Epidermal melanocyte (primary cell): Measurements from ENCODE around the gene CDKN2B-AS1.
"Not testable (repeated sequence)": the region's sequence is repeated elsewhere in the genome, so short reads cannot be mapped to it uniquely, and the experiment has no call there.

Experiments
- DNase-seq: peaks from one replicate; pipeline ENCODE4 v3.0.0; 2011; ENCODE audit warnings: low spot score; ENCODE audit not compliant: insufficient read length

The CDKN2B-AS1 gene

GRCh38 chr9:21994556-21995005 lies at the start of gene CDKN2B-AS1:
Gene CDKN2B-AS1, plus strand, starts transcription at chr9:21994791.
- peak; percentile 24 for DNase-seq

DNA sequence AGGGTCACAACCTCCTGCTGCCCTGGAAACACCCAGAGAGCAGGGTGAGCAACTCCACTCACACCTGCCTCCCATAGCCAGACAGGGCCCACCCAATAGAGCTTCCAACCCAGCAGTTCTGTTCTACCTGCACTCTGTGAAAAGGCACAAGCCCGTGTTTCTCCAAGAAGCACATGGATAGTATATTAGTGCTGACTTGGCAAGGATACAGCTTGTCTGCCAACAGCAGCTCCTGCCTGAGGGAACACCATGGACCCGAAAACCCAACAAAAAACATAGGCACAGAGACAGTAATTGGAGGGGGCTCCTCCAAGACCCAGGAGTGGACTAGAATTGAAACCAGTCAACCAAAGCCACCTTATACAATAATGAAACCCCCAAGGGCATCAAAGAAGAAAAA lies 49.0 kb upstream of the CDKN2B-AS1 start:
- no peak for DNase-seq

DNA sequence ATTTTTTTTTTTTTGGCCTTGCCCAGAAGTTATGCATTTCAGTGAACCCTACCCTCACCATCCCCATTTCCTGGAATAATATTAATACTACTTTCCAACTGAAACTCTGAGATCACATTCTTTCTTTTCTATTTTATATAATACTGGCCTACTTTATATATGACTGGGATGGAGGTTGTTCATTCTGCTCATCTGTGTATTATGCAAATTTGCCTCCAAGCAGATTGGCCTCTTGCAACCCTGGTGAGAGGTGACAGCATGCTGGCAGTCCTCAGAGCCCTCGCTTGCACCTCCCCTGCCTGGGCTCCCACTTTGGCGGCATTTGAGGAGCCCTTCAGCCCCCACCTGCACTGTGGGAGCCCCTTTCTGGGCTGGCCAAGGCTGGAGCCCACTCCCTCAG lies 35.8 kb upstream of the CDKN2B-AS1 start:
- DNase-seq, result no peak

DNA sequence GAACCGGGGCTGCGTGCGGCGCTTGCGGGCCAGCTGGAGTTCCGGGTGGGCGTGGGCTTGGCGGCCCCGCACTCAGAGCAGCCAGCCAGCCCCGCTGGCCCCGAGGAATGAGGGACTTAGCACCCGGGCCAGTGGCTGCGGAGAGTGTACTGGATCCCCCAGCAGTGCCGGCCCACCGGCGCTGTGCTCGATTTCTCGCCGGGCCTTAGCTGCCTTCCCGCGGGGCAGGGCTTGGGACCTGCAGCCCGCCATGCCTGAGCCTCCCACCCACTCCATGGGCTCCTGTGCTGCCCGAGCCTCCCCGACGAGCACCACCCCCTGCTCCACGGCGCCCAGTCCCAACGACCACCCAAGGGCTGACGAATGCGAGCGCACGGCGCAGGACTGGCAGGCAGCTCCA lies 35.3 kb upstream of the CDKN2B-AS1 start:
- not testable (repeated sequence) for DNase-seq

- no peak for DNase-seq
These were observed 33.0 kb upstream of the CDKN2B-AS1 start for GRCh38 chr9:21961569-21961968.

GRCh38 chr9:21964925-21965385 lies 29.6 kb upstream of the CDKN2B-AS1 start:
- DNase-seq, result no peak

- peak; percentile 78 for DNase-seq
These were observed 29.1 kb upstream of the CDKN2B-AS1 start for GRCh38 chr9:21965401-21965951.

GRCh38 chr9:21966140-21966851 lies 28.3 kb upstream of the CDKN2B-AS1 start:
- DNase-seq, result no peak

- DNase-seq, result no peak
These were observed 27.4 kb upstream of the CDKN2B-AS1 start for GRCh38 chr9:21967169-21967568.

DNA sequence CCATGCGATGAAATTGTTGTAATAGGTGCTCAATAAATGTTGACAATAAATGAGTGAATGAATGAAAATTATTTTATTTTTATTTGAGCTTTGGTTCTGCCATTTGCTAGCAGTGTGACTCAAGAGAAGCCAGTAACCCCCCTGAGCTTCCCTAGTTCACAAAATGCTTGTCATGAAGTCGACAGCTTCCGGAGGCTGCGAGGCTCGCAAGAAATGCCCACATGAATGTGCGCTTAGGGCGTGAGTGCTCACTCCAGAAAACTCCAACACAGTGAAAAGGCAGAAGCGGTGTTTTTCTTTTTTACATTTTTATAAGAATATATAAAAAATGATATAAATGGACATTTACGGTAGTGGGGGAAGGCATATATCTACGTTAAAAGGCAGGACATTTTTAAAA lies 26.9 kb upstream of the CDKN2B-AS1 start:
- DNase-seq, result no peak

GRCh38 chr9:21968331-21969010 lies 26.1 kb upstream of the CDKN2B-AS1 start:
- DNase-seq, result no peak

- DNase-seq, result no peak
These were observed 25.3 kb upstream of the CDKN2B-AS1 start for GRCh38 chr9:21969011-21969940.

DNA sequence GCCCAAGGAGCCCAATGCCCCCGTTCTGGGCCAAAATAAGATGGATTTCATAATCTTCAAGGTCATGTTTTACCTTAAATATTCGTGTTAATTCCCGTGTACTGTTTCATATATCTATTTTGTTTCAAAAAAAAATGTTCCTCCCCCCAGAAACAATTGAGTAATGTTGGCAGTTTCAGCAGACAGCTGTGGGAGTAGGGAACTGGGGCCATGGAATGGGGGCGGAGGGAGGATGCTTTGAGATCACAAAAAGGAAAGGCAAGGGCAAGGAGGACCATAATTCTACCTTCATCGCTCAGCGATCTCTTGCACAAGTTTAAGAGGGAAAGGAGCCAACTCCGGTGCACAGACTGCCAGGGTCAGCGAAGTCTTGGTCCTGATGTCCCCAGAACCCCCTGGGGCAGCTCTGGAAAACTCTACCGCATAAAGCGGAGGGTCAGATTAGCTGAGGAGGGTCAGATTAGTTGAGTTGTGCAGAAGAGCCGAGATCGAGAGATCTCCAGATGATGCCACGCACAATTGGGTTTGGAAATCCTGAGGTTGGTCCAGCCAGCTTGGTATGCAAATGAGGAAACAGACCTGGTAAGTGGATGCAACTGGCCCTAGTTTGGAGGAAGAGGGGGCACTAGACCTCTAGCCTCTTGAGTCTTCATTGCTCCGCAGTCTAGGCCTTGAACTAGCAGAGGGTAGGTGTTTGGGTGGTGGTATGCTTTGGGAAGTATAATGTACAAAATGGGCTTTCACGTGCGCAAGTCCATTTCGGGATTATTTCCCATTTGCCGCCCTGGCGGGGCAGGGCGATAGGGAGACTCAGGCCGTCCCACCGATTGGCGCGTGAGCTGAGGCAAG lies 24.4 kb upstream of the CDKN2B-AS1 start:
- no peak for DNase-seq

DNA sequence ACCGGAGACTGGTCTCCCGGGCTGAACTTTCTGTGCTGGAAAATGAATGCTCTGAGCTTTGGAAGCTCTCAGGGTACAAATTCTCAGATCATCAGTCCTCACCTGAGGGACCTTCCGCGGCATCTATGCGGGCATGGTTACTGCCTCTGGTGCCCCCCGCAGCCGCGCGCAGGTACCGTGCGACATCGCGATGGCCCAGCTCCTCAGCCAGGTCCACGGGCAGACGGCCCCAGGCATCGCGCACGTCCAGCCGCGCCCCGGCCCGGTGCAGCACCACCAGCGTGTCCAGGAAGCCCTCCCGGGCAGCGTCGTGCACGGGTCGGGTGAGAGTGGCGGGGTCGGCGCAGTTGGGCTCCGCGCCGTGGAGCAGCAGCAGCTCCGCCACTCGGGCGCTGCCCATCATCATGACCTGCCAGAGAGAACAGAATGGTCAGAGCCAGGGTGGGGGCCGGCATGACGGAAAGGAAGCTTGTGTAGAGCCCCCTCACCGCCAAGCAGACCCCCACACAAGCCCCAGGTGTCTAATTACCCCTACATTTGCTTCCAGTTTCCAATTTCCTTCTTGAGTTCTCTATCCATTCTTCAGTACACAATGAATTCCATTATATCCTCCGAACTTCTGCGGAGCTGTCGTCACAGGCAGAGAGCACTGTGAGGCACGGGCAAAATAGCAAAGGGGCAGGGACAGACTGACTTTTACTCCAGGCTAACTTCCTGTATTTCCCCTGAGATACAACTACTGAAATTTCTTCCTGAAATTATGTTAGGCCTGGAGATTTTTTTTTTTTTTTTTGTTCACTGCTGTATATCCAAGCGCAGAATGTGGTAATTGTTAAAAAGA lies 23.6 kb upstream of the CDKN2B-AS1 start:
- DNase-seq, result no peak

DNA sequence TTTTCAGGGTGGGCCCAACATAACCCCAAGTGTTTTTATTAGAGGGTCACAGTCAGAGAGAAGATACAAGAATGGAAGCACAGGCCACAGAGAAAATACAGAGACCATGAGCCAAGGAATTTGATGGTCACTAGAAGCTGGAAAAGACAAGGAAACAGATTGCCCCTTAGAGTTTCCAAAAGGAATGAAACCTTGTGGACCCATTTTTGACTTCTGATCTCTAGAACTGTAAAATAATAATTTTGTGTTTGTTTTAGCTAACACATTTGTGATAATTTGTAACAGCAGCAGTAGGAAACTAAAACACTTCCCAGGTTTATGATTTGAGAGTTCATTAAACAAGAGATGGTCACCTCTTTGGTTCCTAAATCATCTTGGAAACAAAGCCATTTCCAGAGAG lies 22.2 kb upstream of the CDKN2B-AS1 start:
- no peak for DNase-seq

DNA sequence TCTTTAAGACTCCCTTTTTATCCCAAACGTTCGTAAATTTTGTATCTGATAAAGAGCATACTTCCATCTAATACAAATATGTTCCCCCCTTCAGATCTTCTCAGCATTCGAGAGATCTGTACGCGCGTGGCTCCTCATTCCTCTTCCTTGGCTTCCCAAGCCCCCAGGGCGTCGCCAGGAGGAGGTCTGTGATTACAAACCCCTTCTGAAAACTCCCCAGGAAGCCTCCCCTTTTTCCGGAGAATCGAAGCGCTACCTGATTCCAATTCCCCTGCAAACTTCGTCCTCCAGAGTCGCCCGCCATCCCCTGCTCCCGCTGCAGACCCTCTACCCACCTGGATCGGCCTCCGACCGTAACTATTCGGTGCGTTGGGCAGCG lies 20.3 kb upstream of the CDKN2B-AS1 start:
- DNase-seq, result no peak

DNA sequence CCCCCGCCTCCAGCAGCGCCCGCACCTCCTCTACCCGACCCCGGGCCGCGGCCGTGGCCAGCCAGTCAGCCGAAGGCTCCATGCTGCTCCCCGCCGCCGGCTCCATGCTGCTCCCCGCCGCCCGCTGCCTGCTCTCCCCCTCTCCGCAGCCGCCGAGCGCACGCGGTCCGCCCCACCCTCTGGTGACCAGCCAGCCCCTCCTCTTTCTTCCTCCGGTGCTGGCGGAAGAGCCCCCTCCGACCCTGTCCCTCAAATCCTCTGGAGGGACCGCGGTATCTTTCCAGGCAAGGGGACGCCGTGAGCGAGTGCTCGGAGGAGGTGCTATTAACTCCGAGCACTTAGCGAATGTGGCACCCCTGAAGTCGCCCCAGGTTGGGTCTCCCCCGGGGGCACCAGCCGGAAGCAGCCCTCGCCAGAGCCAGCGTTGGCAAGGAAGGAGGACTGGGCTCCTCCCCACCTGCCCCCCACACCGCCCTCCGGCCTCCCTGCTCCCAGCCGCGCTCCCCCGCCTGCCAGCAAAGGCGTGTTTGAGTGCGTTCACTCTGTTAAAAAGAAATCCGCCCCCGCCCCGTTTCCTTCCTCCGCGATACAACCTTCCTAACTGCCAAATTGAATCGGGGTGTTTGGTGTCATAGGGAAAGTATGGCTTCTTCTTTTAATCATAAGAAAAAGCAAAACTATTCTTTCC lies 19.7 kb upstream of the CDKN2B-AS1 start:
- DNase-seq, result no peak

DNA sequence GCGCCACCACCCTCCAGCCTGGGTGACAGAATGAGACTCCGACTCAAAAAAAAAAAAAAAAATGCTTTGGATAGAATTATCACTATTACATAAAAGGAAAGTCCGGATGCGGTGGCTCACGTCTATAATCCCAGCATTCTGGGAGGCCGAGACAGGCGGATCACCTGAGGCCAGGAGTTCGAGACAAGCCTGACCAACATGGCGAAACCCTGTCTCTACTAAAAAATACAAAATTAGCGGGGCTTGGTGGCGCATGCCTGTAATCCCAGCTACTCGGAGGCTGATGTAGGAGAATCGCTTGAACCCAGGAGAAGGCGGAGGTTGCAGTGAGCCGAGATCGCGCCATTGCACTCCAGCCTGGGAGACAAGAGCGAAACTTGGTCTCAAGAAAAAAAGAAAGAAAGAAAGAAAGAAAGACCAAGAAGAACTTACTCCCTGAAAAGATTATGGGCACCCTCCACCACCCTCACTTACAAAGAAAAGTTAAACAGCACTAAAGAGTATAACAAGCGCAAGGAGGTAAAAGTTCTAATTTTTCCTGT lies 18.2 kb upstream of the CDKN2B-AS1 start:
- no peak for DNase-seq

GRCh38 chr9:21982391-21982790 lies 12.2 kb upstream of the CDKN2B-AS1 start:
- no peak for DNase-seq
